ENCODE measurements around the gene PCDHB5.
"Not testable (repeated sequence)": the region's sequence is repeated elsewhere in the genome, so short reads cannot be mapped to it uniquely, and the experiment has no call there.

PCDHB5 gene

GRCh38 chr5:141155540-141156374 lies 20.8 kb downstream of the PCDHB5 start:
- DNase-seq = no peak

GRCh38 chr5:141157356-141157755 lies 22.4 kb downstream of the PCDHB5 start:
- DNase-seq = not testable (repeated sequence)

GRCh38 chr5:141157901-141158300 lies 22.9 kb downstream of the PCDHB5 start:
- not testable (repeated sequence) for DNase-seq

GRCh38 chr5:141172381-141173204 lies 37.6 kb downstream of the PCDHB5 start, which contains the start of gene PCDHB7:
PCDHB7 (plus strand) TSS chr5:141172644; CDS start chr5:141172836, 192 bp downstream.
- DNase-seq = no peak

- DNase-seq = not testable (repeated sequence)
Observed at GRCh38 chr5:141174291-141175104, 39.5 kb downstream of the PCDHB5 start.

GRCh38 chr5:141175933-141176332 lies 40.9 kb downstream of the PCDHB5 start:
- no peak for DNase-seq

- not testable (repeated sequence) for DNase-seq
Observed at GRCh38 chr5:141177577-141178191, 42.7 kb downstream of the PCDHB5 start, which contains the start of gene PCDHB8. PCDHB8 (plus strand) TSS chr5:141177790; CDS start chr5:141178035, 245 bp downstream.

- not testable (repeated sequence) for DNase-seq
Observed at GRCh38 chr5:141179371-141179770, 44.4 kb downstream of the PCDHB5 start.

GRCh38 chr5:141179876-141180275 lies 44.9 kb downstream of the PCDHB5 start:
- not testable (repeated sequence) for DNase-seq

- DNase-seq = no peak
Observed at GRCh38 chr5:141180313-141180712, 45.3 kb downstream of the PCDHB5 start.

GRCh38 chr5:141182248-141182647 lies 47.2 kb downstream of the PCDHB5 start, which contains the start of gene PCDHB16:
PCDHB16 (plus strand) TSS chr5:141182387; CDS start chr5:141182560, 173 bp downstream.
- no peak for DNase-seq

GRCh38 chr5:141184117-141184855 lies 49.3 kb downstream of the PCDHB5 start:
- DNase-seq = not testable (repeated sequence)

- DNase-seq = no peak
Observed at GRCh38 chr5:141186897-141187512, 52.0 kb downstream of the PCDHB5 start, which contains the start of gene PCDHB9. PCDHB9 (plus strand) TSS chr5:141187161; CDS start chr5:141187319, 158 bp downstream.

All from effector CD8-positive, alpha-beta T cell (primary cell).